HepG2 (cell line): Measurements from ENCODE around the gene CTCF. TPM values are rescaled to one million over a fixed set of nuclear protein-coding genes. Genes with fewer than 3 reads are reported as not detected.
A peak's percentile ranks its signal among the peaks of the same experiment; 100 is the strongest.

Experiments used
- CHD4 ChIP-seq: fragments of 200-600 bp; sonication (generic); IDR thresholded peaks from 2 replicates; pipeline ENCODE4 v1.7.0; 2017; ENCODE audit warnings: mild to moderate bottlenecking, low read length, borderline replicate concordance
- CREB1 ChIP-seq, 2 experiments: fragments of 450-650 bp in 1 of 2; IDR thresholded peaks; 2 replicates each; pipeline ENCODE4 v1.6.1; 2016 to 2017; ENCODE audit warnings: control low read depth in 1 of 2, mild to moderate bottlenecking in 1 of 2, missing compliant biosample characterization in 1 of 2, missing genetic modification characterization in 1 of 2
- HES4 ChIP-seq: sonication (generic); formaldehyde crosslinking; IDR thresholded peaks from 2 replicates; pipeline ENCODE4 v1.9.0; 2021; ENCODE audit warnings: mild to moderate bottlenecking, missing genetic modification reagents, borderline replicate concordance
- HIVEP1 ChIP-seq: sonication (generic); formaldehyde crosslinking; IDR thresholded peaks from 2 replicates; pipeline ENCODE4 v1.4.0; 2020; ENCODE audit warnings: mild to moderate bottlenecking, missing genetic modification reagents
- ISX ChIP-seq: sonication (generic); formaldehyde crosslinking; conservative IDR thresholded peaks from 2 replicates; pipeline ENCODE4 v1.5.0; 2020; ENCODE audit warnings: missing genetic modification reagents
- SAP130 ChIP-seq: IDR thresholded peaks from 2 replicates; pipeline ENCODE4 v1.6.1; 2016; ENCODE audit warnings: low read depth
- SCMH1 ChIP-seq: sonication (generic); formaldehyde crosslinking; IDR thresholded peaks from 2 replicates; pipeline ENCODE4 v1.9.0; 2021; ENCODE audit warnings: missing genetic modification reagents, mild to moderate bottlenecking, borderline replicate concordance
- SKI ChIP-seq: fragments of 450-650 bp; IDR thresholded peaks from one replicate; pipeline ENCODE4 v1.6.1; 2018; ENCODE audit warnings: mild to moderate bottlenecking; ENCODE audit not compliant: partially characterized antibody
- SKIL ChIP-seq: sonication (generic); formaldehyde crosslinking; IDR thresholded peaks from 2 replicates; pipeline ENCODE4 v1.8.0; 2022; ENCODE audit warnings: missing genetic modification reagents, mild to moderate bottlenecking, moderate library complexity, borderline replicate concordance
- SPEN ChIP-seq: sonication (generic); formaldehyde crosslinking; IDR thresholded peaks from 2 replicates; pipeline ENCODE4 v1.5.1; 2020; ENCODE audit warnings: low read depth, mild to moderate bottlenecking, missing genetic modification reagents
- TOPORS ChIP-seq: sonication (generic); formaldehyde crosslinking; IDR thresholded peaks from 2 replicates; pipeline ENCODE4 v1.8.0; 2023; ENCODE audit warnings: mild to moderate bottlenecking, missing genetic modification reagents
- XRCC5 ChIP-seq: fragments of 200-400 bp; formaldehyde crosslinking; optimal IDR thresholded peaks from 2 replicates; pipeline ENCODE3; 2017; ENCODE audit warnings: mild to moderate bottlenecking, low read length
- ZBTB4 ChIP-seq: sonication (generic); formaldehyde crosslinking; IDR thresholded peaks from 2 replicates; pipeline ENCODE4 v1.4.0; 2020; ENCODE audit warnings: missing genetic modification reagents, mild to moderate bottlenecking, borderline replicate concordance
- ZEB1 ChIP-seq: IDR thresholded peaks from 2 replicates; pipeline ENCODE4 v1.6.1; 2012; ENCODE audit warnings: mild to moderate bottlenecking, low read depth, inconsistent platforms; ENCODE audit not compliant: insufficient replicate concordance
- ZFY ChIP-seq: sonication (generic); formaldehyde crosslinking; IDR thresholded peaks from 2 replicates; pipeline ENCODE4 v1.4.0; 2020; ENCODE audit warnings: missing genetic modification reagents
- ZNF451 ChIP-seq: sonication (generic); formaldehyde crosslinking; IDR thresholded peaks from 2 replicates; pipeline ENCODE4 v1.5.0; 2020; ENCODE audit warnings: mild to moderate bottlenecking, missing genetic modification reagents
- ZNF550 ChIP-seq: sonication (generic); formaldehyde crosslinking; IDR thresholded peaks from 2 replicates; pipeline ENCODE4 v1.4.0; 2020; ENCODE audit warnings: mild to moderate bottlenecking, missing genetic modification reagents, borderline replicate concordance
- ZNF564 ChIP-seq: sonication (generic); formaldehyde crosslinking; IDR thresholded peaks from 2 replicates; pipeline ENCODE4 v1.8.1; 2023; ENCODE audit warnings: mild to moderate bottlenecking, missing genetic modification reagents
- ZNF572 ChIP-seq: sonication (generic); formaldehyde crosslinking; IDR thresholded peaks from 2 replicates; pipeline ENCODE4 v1.5.1; 2020; ENCODE audit warnings: mild to moderate bottlenecking, missing genetic modification reagents
- ZNF576 ChIP-seq: sonication (generic); formaldehyde crosslinking; IDR thresholded peaks from 2 replicates; pipeline ENCODE4 v1.4.0; 2020; ENCODE audit warnings: mild to moderate bottlenecking, missing genetic modification reagents
- ZNF660 ChIP-seq: sonication (generic); formaldehyde crosslinking; IDR thresholded peaks from 2 replicates; pipeline ENCODE4 v1.5.1; 2020; ENCODE audit warnings: mild to moderate bottlenecking, low read depth, missing genetic modification reagents, borderline replicate concordance
- ZUFSP ChIP-seq: sonication (generic); formaldehyde crosslinking; IDR thresholded peaks from 2 replicates; pipeline ENCODE4 v1.9.0; 2021; ENCODE audit warnings: missing genetic modification reagents, mild to moderate bottlenecking, borderline replicate concordance
- polyA plus RNA-seq, 8 experiments: library from polyadenylated mRNA; depleted of rRNA in 3 of 8; stranded (reverse) in 7 of 8; unstranded in 1 of 8; fragments of >200 nt; fragmentation: Illumina TruSeq in 4 of 8; extraction: Trizol in 4 of 8; gene quantifications; 2 replicates each; pipeline versions ENCODE4 v1.2.1 to v1.2.3, GENCODE V29; 2011 to 2016; ENCODE audit warnings: low read depth in 4 of 8, missing spikeins in 1 of 8, mixed read lengths in 1 of 8; ENCODE audit not compliant: insufficient read depth in 1 of 8
- total RNA-seq, 5 experiments: library from RNA; depleted of rRNA; stranded (reverse); fragments of >200 nt; fragmentation: Illumina TruSeq; extraction: Trizol; gene quantifications; 2 replicates each; pipeline ENCODE4 v1.2.3, GENCODE V29; 2016; ENCODE audit warnings: low read depth in 1 of 5

Gene CTCF
- total and polyA plus RNA-seq, 2 of the 13 experiments (the other 11 are each of a cell fraction or from before 2014, with no cell fraction given): 19.5 to 37.5 TPM

GRCh38 chr16:67663151-67663876 lies 101.0 kb downstream of the CTCF start (continued):
- TF ChIP-seq ZNF576: no peak
- TF ChIP-seq ZUFSP: no peak
- no peak for TF ChIP-seq ISX (CRISPR knock-in tag)
- TF ChIP-seq ZNF572 (CRISPR knock-in tag): no peak
- TF ChIP-seq SKI: no peak
- no peak for TF ChIP-seq ZNF564 (CRISPR knock-in tag)
- no peak for TF ChIP-seq CHD4
- no peak for TF ChIP-seq SKIL (CRISPR knock-in tag)
- no peak for TF ChIP-seq SCMH1
- 0 out of 2 replicates have a peak, but pooled peaks have one; percentile 29 for TF ChIP-seq ZFY
- no peak for TF ChIP-seq XRCC5
- no peak for TF ChIP-seq ZNF550 (CRISPR knock-in tag)
- TF ChIP-seq ZBTB4 (CRISPR knock-in tag): peak; percentile 74; the same call in 1 of the 2 replicates
- no peak for TF ChIP-seq TOPORS (CRISPR knock-in tag)
- TF ChIP-seq SAP130: no peak
- TF ChIP-seq ZNF451 (CRISPR knock-in tag): no peak
- 0 out of 2 replicates have a peak, but pooled peaks have one; percentile 29 for TF ChIP-seq HIVEP1
- no peak for TF ChIP-seq ZNF660 (CRISPR knock-in tag)
- no peak for TF ChIP-seq CREB1 (IDR thresholded peaks at IDR 0.05)
- no peak for TF ChIP-seq CREB1 (CRISPR knock-in tag; IDR thresholded peaks at IDR 0.05)
- TF ChIP-seq SPEN (CRISPR knock-in tag): no peak
- TF ChIP-seq HES4 (CRISPR knock-in tag): peak; percentile 32; the same call in 1 of the 2 replicates
- no peak for TF ChIP-seq ZEB1
